ENCODE data around the gene KCNQ5.

Gene KCNQ5

GRCh38 chr6:73058736-73059135 is 436.9 kb downstream of the KCNQ5 start:
- no peak for DNase-seq (ENCODE audit: low read depth)

- DNase-seq (ENCODE audit: low read depth), result no peak
Measured at GRCh38 chr6:73062130-73062529, 440.3 kb downstream of the KCNQ5 start.

- DNase-seq (ENCODE audit: low read depth), result no peak
Measured at GRCh38 chr6:73062837-73063236, 441.0 kb downstream of the KCNQ5 start.

GRCh38 chr6:73064266-73064665 is 442.4 kb downstream of the KCNQ5 start:
- no peak for DNase-seq (ENCODE audit: low read depth)

- no peak for DNase-seq (ENCODE audit: low read depth)
Measured at GRCh38 chr6:73073238-73073637, 451.4 kb downstream of the KCNQ5 start.

GRCh38 chr6:73074175-73074574 is 452.3 kb downstream of the KCNQ5 start:
- DNase-seq (ENCODE audit: low read depth), result no peak

GRCh38 chr6:73076211-73076954 is 454.5 kb downstream of the KCNQ5 start:
- DNase-seq (ENCODE audit: low read depth), result no peak

- DNase-seq (ENCODE audit: low read depth), result no peak
Measured at GRCh38 chr6:73078333-73078862, 456.5 kb downstream of the KCNQ5 start.

- DNase-seq (ENCODE audit: low read depth), result no peak
Measured at GRCh38 chr6:73078908-73079610, 457.2 kb downstream of the KCNQ5 start.

GRCh38 chr6:73079611-73079955 is 457.7 kb downstream of the KCNQ5 start:
- DNase-seq (ENCODE audit: low read depth), result no peak

GRCh38 chr6:73079978-73080377 is 458.1 kb downstream of the KCNQ5 start:
- no peak for DNase-seq (ENCODE audit: low read depth)

- DNase-seq (ENCODE audit: low read depth), result no peak
Measured at GRCh38 chr6:73081955-73082354, 460.1 kb downstream of the KCNQ5 start.

- DNase-seq (ENCODE audit: low read depth), result no peak
Measured at GRCh38 chr6:73083886-73084285, 462.0 kb downstream of the KCNQ5 start.

- no peak for DNase-seq (ENCODE audit: low read depth)
Measured at GRCh38 chr6:73085443-73085871, 463.6 kb downstream of the KCNQ5 start.

- DNase-seq (ENCODE audit: low read depth), result no peak
Measured at GRCh38 chr6:73086726-73087125, 464.9 kb downstream of the KCNQ5 start.

GRCh38 chr6:73088138-73088813 is 466.4 kb downstream of the KCNQ5 start:
- no peak for DNase-seq (ENCODE audit: low read depth)

- no peak for DNase-seq (ENCODE audit: low read depth)
Measured at GRCh38 chr6:73104921-73105320, 483.1 kb downstream of the KCNQ5 start.

- DNase-seq (ENCODE audit: low read depth), result no peak
Measured at GRCh38 chr6:73107016-73107415, 485.2 kb downstream of the KCNQ5 start.

GRCh38 chr6:73108949-73109348 is 487.1 kb downstream of the KCNQ5 start:
- no peak for DNase-seq (ENCODE audit: low read depth)

- no peak for DNase-seq (ENCODE audit: low read depth)
Measured at GRCh38 chr6:73109659-73110058, 487.8 kb downstream of the KCNQ5 start.

GRCh38 chr6:73116330-73116729 is 494.5 kb downstream of the KCNQ5 start:
- DNase-seq (ENCODE audit: low read depth), result no peak

- no peak for DNase-seq (ENCODE audit: low read depth)
Measured at GRCh38 chr6:73121421-73121993, 499.6 kb downstream of the KCNQ5 start.

Measured in CMK (cell line).